B cell (primary cell): ENCODE data around the gene SYNJ2. TPM values are rescaled to one million over a fixed set of nuclear protein-coding genes. Genes with fewer than 3 reads are reported as not detected.

Source experiments
- ATAC-seq: fragments of 200-7000 bp; cut with Tn5 transposase; one replicate; pipeline ENCODE4 v1.10.0; 2021; ENCODE audit warnings: low read depth, mild to moderate bottlenecking, moderate number of reproducible peaks, moderate library complexity
- CTCF ChIA-PET: fragments of 350-600 bp; sonication (Branson Sonifier 250); formaldehyde crosslinking; loops from one replicate; lab custom pipeline; 2021; ENCODE audit warnings: antibody characterized with exemption, inconsistent platforms; lab: Charles Lee
- POLR2A ChIA-PET: fragments of 350-600 bp; sonication (Branson Sonifier 250); formaldehyde crosslinking; loops from one replicate; lab custom pipeline; 2021; ENCODE audit warnings: antibody characterized with exemption; lab: Charles Lee
- DNase-seq: peaks from one replicate; pipeline ENCODE4 v3.0.0; 2013
- H2AFZ ChIP-seq: 2 replicates; pipeline ENCODE4 v1.6.1; 2012; ENCODE audit warnings: mild to moderate bottlenecking, low read depth, low read length; ENCODE audit not compliant: insufficient read depth, poor library complexity, severe bottlenecking
- H3K27ac ChIP-seq, 2 donors: 1 replicate in 1 of 2; 2 replicates in 1 of 2; pipeline ENCODE4 v1.5.1; 2012 to 2013; ENCODE audit warnings: low read length in 2 of 2, mild to moderate bottlenecking in 2 of 2, moderate library complexity in 1 of 2
- H3K27me3 ChIP-seq, 4 experiments: fragments of 200-600 bp in 1 of 4; sonication (generic) in 1 of 4; replicated peaks in 1 of 4; 1 replicate in 2 of 4; 2 replicates in 2 of 4; pipeline versions ENCODE4 v1.6.1 to v1.7.0; 2013 to 2016; ENCODE audit warnings: low read length in 3 of 4, mild to moderate bottlenecking in 2 of 4, mixed read lengths in 1 of 4, moderate library complexity in 1 of 4; ENCODE audit not compliant: insufficient read depth in 4 of 4, control insufficient read depth in 3 of 4; ENCODE audit errors: control extremely low read depth in 1 of 4
- H3K36me3 ChIP-seq, 2 experiments: replicated peaks in 1 of 2; 1 replicate in 1 of 2; 2 replicates in 1 of 2; pipeline versions ENCODE4 v1.6.1 to v1.7.1; 2013; ENCODE audit warnings: low read length in 1 of 2; ENCODE audit not compliant: insufficient read depth in 2 of 2, control insufficient read depth in 1 of 2; ENCODE audit errors: control extremely low read depth in 1 of 2, extremely low read depth in 1 of 2
- H3K4me1 ChIP-seq, 2 donors: fragments of 200-600 bp in 1 of 2; sonication (generic) in 1 of 2; 1 replicate in 1 of 2; 2 replicates in 1 of 2; pipeline versions ENCODE4 v1.5.1 to v1.6.1; 2013 to 2017; ENCODE audit warnings: low read length in 2 of 2; ENCODE audit not compliant: control insufficient read depth in 2 of 2, insufficient read depth in 2 of 2
- H3K4me2 ChIP-seq: replicated peaks from 2 replicates; pipeline ENCODE3; 2012; ENCODE audit warnings: mild to moderate bottlenecking, low read depth, low read length; ENCODE audit not compliant: poor library complexity, severe bottlenecking
- H3K4me3 ChIP-seq, 5 experiments: fragments of 200-600 bp in 1 of 5; sonication (generic) in 1 of 5; 1 replicate in 3 of 5; 2 replicates in 2 of 5; pipeline versions ENCODE4 v1.5.1 to v1.7.0; 2011 to 2016; ENCODE audit warnings: low read length in 4 of 5, mild to moderate bottlenecking in 4 of 5, low read depth in 2 of 5, control low read depth in 1 of 5, moderate library complexity in 1 of 5; ENCODE audit not compliant: insufficient read depth in 1 of 5; ENCODE audit errors: control extremely low read depth in 1 of 5, extremely low read depth in 1 of 5
- H3K79me2 ChIP-seq: fragments of 200-600 bp; sonication (generic); one replicate; pipeline ENCODE4 v1.6.0; 2016; ENCODE audit warnings: low read length; ENCODE audit not compliant: control insufficient read depth, insufficient read depth
- H3K9ac ChIP-seq: fragments of 200-600 bp; sonication (generic); 2 replicates; pipeline ENCODE4 v1.6.1; 2017; ENCODE audit warnings: mild to moderate bottlenecking, low read length, moderate library complexity
- H3K9me3 ChIP-seq, 3 donors: one replicate each; pipeline versions ENCODE4 v1.6.1 to v1.7.1; 2013; ENCODE audit warnings: low read length in 2 of 3; ENCODE audit not compliant: control insufficient read depth in 2 of 3, insufficient read depth in 1 of 3; ENCODE audit errors: control extremely low read depth in 1 of 3
- H4K20me1 ChIP-seq: 2 replicates; pipeline ENCODE4 v1.6.0; 2012; ENCODE audit warnings: mild to moderate bottlenecking, low read length; ENCODE audit not compliant: insufficient read depth, control insufficient read depth, poor library complexity, severe bottlenecking
- H3K27ac Mint-ChIP-seq: one replicate; pipeline ENCODE4 v1.8.0; 2021; ENCODE audit warnings: mixed read lengths
- H3K27me3 Mint-ChIP-seq: one replicate; pipeline ENCODE4 v1.8.0; 2021; ENCODE audit warnings: mixed read lengths
- H3K4me1 Mint-ChIP-seq: one replicate; pipeline ENCODE4 v1.8.0; 2021; ENCODE audit warnings: mixed read lengths
- H3K4me3 Mint-ChIP-seq: one replicate; pipeline ENCODE4 v1.8.0; 2021; ENCODE audit warnings: mixed read lengths
- H3K9me3 Mint-ChIP-seq: one replicate; pipeline ENCODE4 v1.8.0; 2022; ENCODE audit warnings: mixed read lengths; ENCODE audit not compliant: insufficient read depth
- CTCF ChIP-seq: fragments of 200-600 bp; IDR thresholded peaks from one replicate; pipeline ENCODE4 v1.8.0; 2022; ENCODE audit warnings: antibody characterized with exemption, mild to moderate bottlenecking
- EZH2 ChIP-seq: IDR thresholded peaks from 2 replicates; pipeline ENCODE4 v1.6.1; 2012; ENCODE audit warnings: borderline replicate concordance, low read depth, mild to moderate bottlenecking, moderate library complexity, low read length; ENCODE audit not compliant: insufficient read depth, poor library complexity, severe bottlenecking
- WGBS: methylation state at CpG from one replicate; pipeline ENCODE4 v1.1.5; 2013; ENCODE audit warnings: missing lambda C conversion rate; ENCODE audit not compliant: insufficient coverage; 5-methylcytosine and 5-hydroxymethylcytosine counted together
- intact Hi-C: fragments of 100-400 bp; cut with micrococcal nuclease; formaldehyde crosslinking; loops from one replicate; pipeline ENCODE4 v1.10.0; 2022
- polyA plus RNA-seq: library from polyadenylated mRNA; depleted of rRNA; stranded (reverse); fragments of >200 nt; gene quantifications from 2 replicates; pipeline ENCODE4 v1.2.3, GENCODE V29; 2012
- total RNA-seq, 2 donors: library from RNA; stranded (reverse); fragments of 120-200 nt in 1 of 2; gene quantifications; 1 replicate in 1 of 2; 2 replicates in 1 of 2; pipeline versions ENCODE4 v1.2.3 to v1.2.4, GENCODE V29; 2013 to 2022

SYNJ2 gene
- total and polyA plus RNA-seq, 2 donors (not counting 1 experiment from before 2014, with no cell fraction given) = 5.2 to 11.4 TPM

GRCh38 chr6:158070513-158070912 lies 88.8 kb downstream of the SYNJ2 start:
- ChIA-PET CTCF (interaction anchor here (0.6 to 3.1 kb wide), 9 partner anchors 10 to 308 kb away, joined by 3 to 12 read pairs (median 3); no protein-coding TSS in a partner anchor), POLR2A (no interaction called here)
- ATAC-seq = no peak
- H3K4me2 ChIP-seq = no peak overlapping the region
- H3K27ac ChIP-seq = no peak overlapping the region
- peaks cover under 1 to 17% of the 10 kb centered on the region in 2 experiments for H3K36me3 ChIP-seq
- WGBS = 98% methylated on average over 5 of the region's 10 CpGs
- Mint-ChIP-seq H3K9me3 (no peaks in the 10 kb centered on the region), H3K4me3 (no peak overlapping the region), H3K27ac (no peak overlapping the region), H3K27me3 (no peaks in the 10 kb centered on the region), H3K4me1 (peaks cover 2% of the 10 kb centered on the region)
- no peak overlapping the region for H2AFZ ChIP-seq
- TF ChIP-seq EZH2 = no peak
- TF ChIP-seq CTCF = no peak
- no peak overlapping the region for H3K9ac ChIP-seq
- H3K79me2 ChIP-seq = no peaks in the 10 kb centered on the region
- H3K9me3 ChIP-seq = no peaks in the 10 kb centered on the region
- H3K27me3 ChIP-seq = no peaks in the 10 kb centered on the region
- intact Hi-C loops = loop anchor here (5.0 kb wide), 1 partner anchor 43 kb away; no protein-coding TSS in a partner anchor
- no peak overlapping the region for H3K4me3 ChIP-seq
- no peaks in the 10 kb centered on the region for H4K20me1 ChIP-seq
- DNase-seq = no peak
- peaks cover 0 to 5% of the 10 kb centered on the region in 2 donors for H3K4me1 ChIP-seq
